ENCODE measurements around the gene NDUFB11.

Gene NDUFB11

GRCh38 chrX:47182106-47182700 is 37.7 kb upstream of the NDUFB11 start:
- H3K27me3 ChIP-seq (ENCODE audit: insufficient read depth, low read length) = no peaks in the 10 kb centered on the region
- no peaks in the 10 kb centered on the region for H3K9me3 ChIP-seq (ENCODE audit: insufficient read depth, low read depth, low read length)
- H3K4me3 ChIP-seq (ENCODE audit: low read length) = no peak overlapping the region
- H3K36me3 ChIP-seq (ENCODE audit: insufficient read depth, low read depth, low read length) = peaks cover 81% of the 10 kb centered on the region
- H3K4me1 ChIP-seq (ENCODE audit: insufficient read depth, low read length) = no peaks in the 10 kb centered on the region
- no peak overlapping the region for H3K27ac ChIP-seq (ENCODE audit: low read length)
- no peak overlapping the region for H3K9ac ChIP-seq (ENCODE audit: low read depth, low read length)

DNA sequence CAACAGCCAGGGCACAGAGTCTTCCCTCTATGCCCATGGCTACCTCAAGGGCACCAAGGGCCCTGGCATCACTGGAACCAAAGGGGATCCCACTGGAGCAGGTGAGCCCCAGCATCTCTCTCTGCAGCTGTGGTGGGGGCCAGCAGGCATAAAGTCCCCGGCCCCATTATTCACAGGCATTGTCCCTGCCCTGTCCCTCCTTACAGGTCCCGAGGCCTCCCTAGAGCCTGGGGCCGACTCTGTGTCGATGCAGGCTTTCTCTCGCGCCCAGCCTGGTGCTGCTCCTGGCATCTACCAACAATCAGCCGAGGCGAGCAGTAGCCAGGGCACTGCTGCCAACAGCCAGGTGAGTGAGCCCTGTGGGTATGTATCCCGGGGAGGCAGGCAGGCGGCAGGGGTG is 36.8 kb upstream of the NDUFB11 start:
- H3K9me3 ChIP-seq (ENCODE audit: insufficient read depth, low read depth, low read length) = no peaks in the 10 kb centered on the region
- H3K27ac ChIP-seq (ENCODE audit: low read length) = no peak overlapping the region
- H3K36me3 ChIP-seq (ENCODE audit: insufficient read depth, low read depth, low read length) = peaks cover 81% of the 10 kb centered on the region
- H3K4me3 ChIP-seq (ENCODE audit: low read length) = no peak overlapping the region
- H3K4me1 ChIP-seq (ENCODE audit: insufficient read depth, low read length) = no peaks in the 10 kb centered on the region
- H3K9ac ChIP-seq (ENCODE audit: low read depth, low read length) = no peak overlapping the region
- H3K27me3 ChIP-seq (ENCODE audit: insufficient read depth, low read length) = no peaks in the 10 kb centered on the region

DNA sequence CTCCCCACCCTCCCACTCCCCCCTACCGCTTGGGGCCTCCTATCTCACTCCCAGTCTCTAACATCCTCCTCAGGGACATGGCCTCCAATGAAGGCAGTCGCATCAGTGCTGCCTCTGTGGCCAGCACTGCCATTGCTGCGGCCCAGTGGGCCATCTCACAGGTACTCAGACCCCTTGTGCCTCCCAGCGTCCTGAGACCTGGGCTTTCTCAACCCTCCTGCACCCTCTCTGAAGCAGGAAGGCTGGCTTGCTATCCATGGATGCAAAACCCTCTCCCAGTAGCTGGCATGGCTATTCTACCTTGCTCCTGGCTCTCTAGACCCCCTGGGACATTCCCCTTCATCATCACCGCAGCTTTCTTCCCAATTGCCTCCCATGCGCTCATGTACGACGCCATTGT is 35.8 kb upstream of the NDUFB11 start:
- Histone ChIP-seq H3K27ac (ENCODE audit: low read length) (no peak overlapping the region), H3K4me3 (ENCODE audit: low read length) (no peak overlapping the region), H3K9ac (ENCODE audit: low read depth, low read length) (no peak overlapping the region), H3K27me3 (ENCODE audit: insufficient read depth, low read length) (no peaks in the 10 kb centered on the region), H3K9me3 (ENCODE audit: insufficient read depth, low read depth, low read length) (no peaks in the 10 kb centered on the region), H3K4me1 (ENCODE audit: insufficient read depth, low read length) (no peaks in the 10 kb centered on the region), H3K36me3 (ENCODE audit: insufficient read depth, low read depth, low read length) (peaks cover 79% of the 10 kb centered on the region)

- Histone ChIP-seq H3K36me3 (ENCODE audit: insufficient read depth, low read depth, low read length) (peaks cover 81% of the 10 kb centered on the region), H3K27me3 (ENCODE audit: insufficient read depth, low read length) (no peaks in the 10 kb centered on the region)
These were observed 35.4 kb upstream of the NDUFB11 start for GRCh38 chrX:47179928-47180255.

DNA sequence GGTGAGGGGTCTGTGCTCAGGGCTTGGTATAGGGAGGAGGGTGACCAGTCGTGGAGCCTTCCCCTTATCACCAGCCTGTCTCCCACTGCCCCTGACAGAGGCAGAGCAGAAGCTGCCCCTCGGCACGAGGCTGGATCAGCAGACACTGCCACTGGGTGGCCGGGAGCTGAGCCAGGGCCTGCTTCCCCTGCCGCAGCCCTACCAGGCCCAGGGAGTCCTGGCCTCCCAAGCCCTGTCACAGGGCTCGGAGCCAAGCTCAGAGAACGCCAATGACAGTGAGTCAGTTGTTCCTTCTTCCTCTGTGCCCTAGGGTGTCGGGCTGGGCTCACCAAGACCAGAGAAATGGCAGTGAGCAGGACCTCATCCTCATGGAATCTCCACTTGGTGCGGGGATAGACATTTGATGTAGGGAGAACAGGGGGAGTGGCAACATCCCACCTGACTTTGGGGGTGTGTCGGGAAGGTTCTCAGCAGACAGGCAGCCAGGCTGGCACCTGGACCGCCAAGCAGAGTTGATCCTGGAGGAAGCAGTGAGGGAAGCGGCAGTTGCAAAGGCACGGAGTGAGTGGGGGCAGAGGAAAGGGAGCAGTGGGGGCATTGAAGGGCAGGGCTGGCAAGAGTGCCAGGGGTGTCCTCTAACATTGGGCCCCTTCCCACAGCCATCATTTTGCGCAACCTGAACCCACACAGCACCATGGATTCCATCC is 34.9 kb upstream of the NDUFB11 start:
- Histone ChIP-seq H3K27me3 (ENCODE audit: insufficient read depth, low read length) (no peaks in the 10 kb centered on the region), H3K27ac (ENCODE audit: low read length) (no peak overlapping the region), H3K36me3 (ENCODE audit: insufficient read depth, low read depth, low read length) (peaks cover 78% of the 10 kb centered on the region), H3K9ac (ENCODE audit: low read depth, low read length) (no peak overlapping the region), H3K9me3 (ENCODE audit: insufficient read depth, low read depth, low read length) (no peaks in the 10 kb centered on the region), H3K4me1 (ENCODE audit: insufficient read depth, low read length) (no peaks in the 10 kb centered on the region), H3K4me3 (ENCODE audit: low read length) (no peak overlapping the region)

More at GRCh38 chrX:47179928-47180255, 35.4 kb upstream of the NDUFB11 start:
- no peak overlapping the region for H3K27ac ChIP-seq (ENCODE audit: low read length)
- no peaks in the 10 kb centered on the region for H3K4me1 ChIP-seq (ENCODE audit: insufficient read depth, low read length)
- H3K4me3 ChIP-seq (ENCODE audit: low read length) = no peak overlapping the region
- H3K9me3 ChIP-seq (ENCODE audit: insufficient read depth, low read depth, low read length) = no peaks in the 10 kb centered on the region
- no peak overlapping the region for H3K9ac ChIP-seq (ENCODE audit: low read depth, low read length)

- no peaks in the 10 kb centered on the region for H3K4me1 ChIP-seq (ENCODE audit: insufficient read depth, low read length)
- H3K36me3 ChIP-seq (ENCODE audit: insufficient read depth, low read depth, low read length) = peaks cover 81% of the 10 kb centered on the region
- no peak overlapping the region for H3K4me3 ChIP-seq (ENCODE audit: low read length)
These were observed 33.8 kb upstream of the NDUFB11 start for GRCh38 chrX:47178337-47178736.

DNA sequence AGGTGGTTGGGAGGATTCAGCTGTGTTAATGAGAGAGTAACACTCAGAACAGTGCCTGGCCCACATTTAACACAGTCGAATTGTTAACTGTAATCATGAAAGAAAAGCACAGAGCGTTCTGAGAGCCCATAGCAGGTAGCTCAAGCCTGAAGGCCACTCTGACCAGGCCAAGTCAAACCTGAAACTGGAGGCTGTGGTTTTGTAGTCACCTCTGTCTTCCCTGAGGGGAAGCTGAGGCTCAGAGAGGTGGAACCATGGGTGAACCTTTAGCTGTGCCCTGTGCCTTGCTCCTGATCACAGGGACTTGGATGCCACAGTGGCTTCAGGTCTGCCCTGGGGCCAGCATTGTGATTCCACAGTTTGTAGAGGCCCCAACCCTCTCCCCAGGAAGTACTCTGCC is 32.6 kb upstream of the NDUFB11 start:
- no peak overlapping the region for H3K4me3 ChIP-seq (ENCODE audit: low read length)
- H3K36me3 ChIP-seq (ENCODE audit: insufficient read depth, low read depth, low read length) = peaks cover 84% of the 10 kb centered on the region
- H3K27ac ChIP-seq (ENCODE audit: low read length) = no peak overlapping the region
- no peaks in the 10 kb centered on the region for H3K4me1 ChIP-seq (ENCODE audit: insufficient read depth, low read length)
- H3K9me3 ChIP-seq (ENCODE audit: insufficient read depth, low read depth, low read length) = no peaks in the 10 kb centered on the region
- H3K9ac ChIP-seq (ENCODE audit: low read depth, low read length) = no peak overlapping the region
- H3K27me3 ChIP-seq (ENCODE audit: insufficient read depth, low read length) = no peaks in the 10 kb centered on the region

More at GRCh38 chrX:47178337-47178736, 33.8 kb upstream of the NDUFB11 start:
- Histone ChIP-seq H3K9ac (ENCODE audit: low read depth, low read length) (no peak overlapping the region), H3K27ac (ENCODE audit: low read length) (no peak overlapping the region), H3K27me3 (ENCODE audit: insufficient read depth, low read length) (no peaks in the 10 kb centered on the region), H3K9me3 (ENCODE audit: insufficient read depth, low read depth, low read length) (no peaks in the 10 kb centered on the region)

GRCh38 chrX:47176101-47176740 is 31.7 kb upstream of the NDUFB11 start:
- Histone ChIP-seq H3K36me3 (ENCODE audit: insufficient read depth, low read depth, low read length) (peaks cover 84% of the 10 kb centered on the region), H3K4me3 (ENCODE audit: low read length) (no peak overlapping the region), H3K9me3 (ENCODE audit: insufficient read depth, low read depth, low read length) (no peaks in the 10 kb centered on the region), H3K9ac (ENCODE audit: low read depth, low read length) (no peak overlapping the region), H3K27me3 (ENCODE audit: insufficient read depth, low read length) (no peaks in the 10 kb centered on the region), H3K27ac (ENCODE audit: low read length) (no peak overlapping the region), H3K4me1 (ENCODE audit: insufficient read depth, low read length) (no peaks in the 10 kb centered on the region)

GRCh38 chrX:47175588-47175980 is 31.1 kb upstream of the NDUFB11 start:
- H3K9me3 ChIP-seq (ENCODE audit: insufficient read depth, low read depth, low read length) = no peaks in the 10 kb centered on the region
- H3K9ac ChIP-seq (ENCODE audit: low read depth, low read length) = no peak overlapping the region
- H3K4me3 ChIP-seq (ENCODE audit: low read length) = no peak overlapping the region
- H3K27me3 ChIP-seq (ENCODE audit: insufficient read depth, low read length) = no peaks in the 10 kb centered on the region
- peaks cover 78% of the 10 kb centered on the region for H3K36me3 ChIP-seq (ENCODE audit: insufficient read depth, low read depth, low read length)
- H3K4me1 ChIP-seq (ENCODE audit: insufficient read depth, low read length) = no peaks in the 10 kb centered on the region
- H3K27ac ChIP-seq (ENCODE audit: low read length) = no peak overlapping the region

GRCh38 chrX:47174846-47175587 is 30.5 kb upstream of the NDUFB11 start:
- Histone ChIP-seq H3K27me3 (ENCODE audit: insufficient read depth, low read length) (no peaks in the 10 kb centered on the region), H3K9me3 (ENCODE audit: insufficient read depth, low read depth, low read length) (no peaks in the 10 kb centered on the region), H3K27ac (ENCODE audit: low read length) (no peak overlapping the region), H3K4me3 (ENCODE audit: low read length) (no peak overlapping the region), H3K4me1 (ENCODE audit: insufficient read depth, low read length) (no peaks in the 10 kb centered on the region), H3K36me3 (ENCODE audit: insufficient read depth, low read depth, low read length) (peaks cover 75% of the 10 kb centered on the region), H3K9ac (ENCODE audit: low read depth, low read length) (no peak overlapping the region)

DNA sequence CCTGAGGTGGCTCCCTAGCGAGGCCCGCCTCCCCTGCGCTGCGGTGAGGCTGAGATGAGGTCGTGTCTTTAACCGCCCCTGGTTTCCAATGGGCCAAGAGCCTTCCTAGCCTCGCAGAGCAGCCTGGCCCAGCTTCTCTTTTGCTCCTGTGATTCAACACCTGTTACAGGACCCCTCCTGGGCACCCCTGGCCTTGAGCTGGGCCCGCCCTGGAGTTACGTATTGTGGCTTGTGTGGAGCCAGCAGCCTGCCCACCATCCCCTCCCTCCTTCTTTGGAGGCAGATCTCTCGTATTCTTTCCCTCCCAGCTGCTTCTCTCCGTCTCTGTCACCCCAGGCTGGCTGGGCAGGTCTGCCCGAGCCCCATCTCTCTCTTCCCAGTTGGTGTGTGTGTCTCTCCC is 29.9 kb upstream of the NDUFB11 start:
- no peaks in the 10 kb centered on the region for H3K9me3 ChIP-seq (ENCODE audit: insufficient read depth, low read depth, low read length)
- no peak overlapping the region for H3K27ac ChIP-seq (ENCODE audit: low read length)
- H3K4me3 ChIP-seq (ENCODE audit: low read length) = no peak overlapping the region
- no peak overlapping the region for H3K9ac ChIP-seq (ENCODE audit: low read depth, low read length)
- H3K4me1 ChIP-seq (ENCODE audit: insufficient read depth, low read length) = no peaks in the 10 kb centered on the region
- no peaks in the 10 kb centered on the region for H3K27me3 ChIP-seq (ENCODE audit: insufficient read depth, low read length)
- peaks cover 70% of the 10 kb centered on the region for H3K36me3 ChIP-seq (ENCODE audit: insufficient read depth, low read depth, low read length)

All from iPS-20b (cell line).